Stimulated activated CD8-positive, alpha-beta memory T cell treated with anti-CD3 and anti-CD28 coated beads, Interleukin-15, amount 100 ng/mL, for 4 hours (primary cell): ENCODE measurements around the gene AKR1A1.
A peak's percentile ranks its signal among the peaks of the same experiment; 100 is the strongest.
"Not testable (repeated sequence)": the region's sequence is repeated elsewhere in the genome, so short reads cannot be mapped to it uniquely, and the experiment has no call there.

Source experiments
- DNase-seq, 2 donors: peaks; one replicate each; pipeline ENCODE4 v3.0.0-alpha.2; 2020; ENCODE audit warnings: low read depth in 2 of 2

The AKR1A1 gene

GRCh38 chr1:45523516-45523915, 27.1 kb upstream of the AKR1A1 start:
- not testable (repeated sequence) for DNase-seq

GRCh38 chr1:45523975-45524374, 26.7 kb upstream of the AKR1A1 start:
- DNase-seq = not testable (repeated sequence)

- no peak for DNase-seq
These were observed 24.4 kb upstream of the AKR1A1 start for GRCh38 chr1:45526135-45526644.

GRCh38 chr1:45530632-45531135, 19.9 kb upstream of the AKR1A1 start:
- no peak for DNase-seq

- DNase-seq = no peak
These were observed 18.8 kb upstream of the AKR1A1 start for GRCh38 chr1:45531873-45532272.

GRCh38 chr1:45535988-45536766, 14.4 kb upstream of the AKR1A1 start:
- DNase-seq = no peak

GRCh38 chr1:45536886-45537285, 13.7 kb upstream of the AKR1A1 start:
- DNase-seq = no peak

GRCh38 chr1:45541193-45541592, 9.4 kb upstream of the AKR1A1 start:
- no peak for DNase-seq

- DNase-seq = no peak
These were observed 8.0 kb upstream of the AKR1A1 start for GRCh38 chr1:45542591-45542990.

GRCh38 chr1:45543581-45544417, 6.8 kb upstream of the AKR1A1 start:
- peak; percentile 56 to 75 for DNase-seq

- no peak for DNase-seq
These were observed 6.1 kb upstream of the AKR1A1 start for GRCh38 chr1:45544530-45544929.

GRCh38 chr1:45545019-45545493, 5.6 kb upstream of the AKR1A1 start:
- DNase-seq = no peak

GRCh38 chr1:45545553-45546310, 4.9 kb upstream of the AKR1A1 start:
- no peak for DNase-seq

- DNase-seq = no peak
These were observed 1.1 kb downstream of the AKR1A1 start for GRCh38 chr1:45551684-45552083.

GRCh38 chr1:45552331-45552730, 1.7 kb downstream of the AKR1A1 start:
- DNase-seq = no peak

- DNase-seq = no peak
These were observed 3.6 kb downstream of the AKR1A1 start for GRCh38 chr1:45554198-45554597.

- DNase-seq = no peak
These were observed 6.9 kb downstream of the AKR1A1 start for GRCh38 chr1:45557422-45557944.

GRCh38 chr1:45563843-45564242, 13.2 kb downstream of the AKR1A1 start:
- no peak for DNase-seq

- no peak for DNase-seq
These were observed 16.1 kb downstream of the AKR1A1 start for GRCh38 chr1:45566722-45567121.

GRCh38 chr1:45567911-45568310, 17.3 kb downstream of the AKR1A1 start:
- DNase-seq = no peak

- DNase-seq = no peak
These were observed 17.8 kb downstream of the AKR1A1 start for GRCh38 chr1:45568421-45568820.
